Epidermal melanocyte (primary cell): Measurements from ENCODE around the gene TRANK1.
A peak's percentile ranks its signal among the peaks of the same experiment; 100 is the strongest.
"Not testable (repeated sequence)": the region's sequence is repeated elsewhere in the genome, so short reads cannot be mapped to it uniquely, and the experiment has no call there.

ENCODE experiments used
- DNase-seq: peaks from one replicate; pipeline ENCODE4 v3.0.0; 2011; ENCODE audit warnings: low spot score; ENCODE audit not compliant: insufficient read length

TRANK1 gene

GRCh38 chr3:36920884-36921567 lies 23.8 kb downstream of the TRANK1 start:
- DNase-seq = no peak

GRCh38 chr3:36919439-36920160 lies 25.3 kb downstream of the TRANK1 start:
- DNase-seq = no peak

DNA sequence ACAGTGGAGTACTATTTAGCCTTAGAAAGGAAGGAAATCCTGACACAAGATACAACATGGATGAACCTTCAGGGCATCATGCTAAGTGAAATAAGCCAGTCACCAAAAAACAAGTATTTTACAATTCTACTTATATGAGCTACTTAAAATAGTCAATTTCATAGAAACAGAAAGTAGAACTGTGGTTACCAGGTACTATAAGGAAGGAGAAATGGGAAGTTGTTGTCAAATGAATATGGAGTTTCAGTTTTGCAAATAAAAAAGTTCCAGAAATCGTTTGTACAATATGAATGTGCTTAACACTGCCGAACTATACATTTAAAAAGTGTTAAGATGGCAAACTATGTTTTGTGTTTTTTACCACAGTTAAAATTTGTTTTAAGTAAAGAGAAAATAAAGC lies 26.8 kb downstream of the TRANK1 start:
- DNase-seq = no peak

- no peak for DNase-seq
These were observed 32.7 kb downstream of the TRANK1 start for GRCh38 chr3:36911990-36912804.

GRCh38 chr3:36909666-36910065 lies 35.2 kb downstream of the TRANK1 start:
- DNase-seq = no peak

DNA sequence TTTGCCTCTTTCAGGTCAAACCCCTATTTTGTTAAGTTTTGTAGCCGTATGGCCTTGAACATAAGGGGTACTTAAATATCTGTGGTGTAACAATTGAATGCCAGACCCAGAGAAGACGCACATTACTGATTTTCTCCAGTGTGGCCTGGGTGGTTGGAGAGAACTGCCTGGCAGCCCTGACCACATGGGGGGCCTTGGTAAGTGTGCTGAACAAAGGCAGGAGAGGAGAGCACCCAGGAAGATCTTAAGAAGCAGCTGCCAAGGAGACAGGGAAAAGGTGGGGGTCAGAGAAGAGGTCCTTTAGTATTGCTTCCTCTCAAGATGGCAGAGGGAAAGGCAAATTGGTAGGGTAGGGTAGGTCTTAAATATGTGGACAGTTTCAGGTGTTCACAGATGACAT lies 35.7 kb downstream of the TRANK1 start:
- DNase-seq = no peak

GRCh38 chr3:36908647-36909180 lies 36.1 kb downstream of the TRANK1 start:
- no peak for DNase-seq

DNA sequence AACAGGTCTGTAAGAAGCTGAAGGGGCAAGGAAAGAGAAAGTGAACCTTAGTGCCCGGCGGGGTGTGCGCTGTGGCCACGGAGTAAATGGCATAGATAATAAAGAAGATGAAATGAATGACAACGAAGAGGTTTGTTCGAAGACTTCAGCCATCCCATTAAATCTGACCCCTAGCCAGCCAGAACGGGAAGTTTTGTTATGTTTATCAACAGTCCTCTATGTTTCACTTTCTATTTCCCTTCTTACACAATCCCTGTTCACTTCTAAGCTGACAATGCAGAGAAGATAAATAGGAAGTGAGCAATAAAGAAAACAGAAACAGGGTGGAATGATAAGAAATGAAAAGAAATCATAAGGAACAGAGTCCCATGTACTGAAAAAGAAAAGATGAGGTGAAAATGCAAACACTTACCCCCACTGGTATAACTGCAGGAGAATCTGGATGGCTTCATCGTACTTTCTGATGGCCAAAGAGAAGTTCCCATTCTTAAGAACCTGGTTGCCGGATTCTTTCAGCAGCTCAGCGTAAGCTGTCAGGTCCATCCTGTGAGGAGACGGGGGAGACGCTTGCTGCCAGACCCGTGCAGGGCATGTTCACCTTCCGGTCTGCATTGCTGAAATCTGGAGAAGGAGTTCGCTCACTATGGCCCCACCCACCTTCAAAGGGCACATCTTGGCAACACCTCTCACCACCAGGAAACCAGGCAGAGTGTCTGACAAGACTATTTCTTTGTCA lies 36.8 kb downstream of the TRANK1 start:
- peak; percentile 45 for DNase-seq

- DNase-seq = no peak
These were observed 38.2 kb downstream of the TRANK1 start for GRCh38 chr3:36906504-36907149.

DNA sequence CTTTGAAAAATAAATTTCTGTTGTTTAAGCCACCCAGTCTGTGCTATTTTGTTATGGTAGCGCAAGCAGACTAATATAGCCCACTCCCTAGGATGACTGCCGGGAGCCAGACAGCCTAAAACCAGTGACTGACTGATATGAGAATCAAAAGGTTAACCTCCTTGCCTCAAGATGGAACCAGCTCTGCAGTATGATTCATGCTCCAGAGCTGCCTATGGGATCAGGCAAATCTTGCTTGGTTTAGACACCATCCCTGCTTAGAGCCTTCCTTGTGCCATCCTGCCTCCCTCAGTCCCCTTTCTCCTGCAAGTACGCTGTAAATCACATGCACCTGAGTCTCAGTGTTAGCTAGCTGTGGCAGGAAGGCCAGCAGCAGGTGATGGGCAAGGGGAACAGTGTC lies 39.3 kb downstream of the TRANK1 start:
- DNase-seq = no peak

DNA sequence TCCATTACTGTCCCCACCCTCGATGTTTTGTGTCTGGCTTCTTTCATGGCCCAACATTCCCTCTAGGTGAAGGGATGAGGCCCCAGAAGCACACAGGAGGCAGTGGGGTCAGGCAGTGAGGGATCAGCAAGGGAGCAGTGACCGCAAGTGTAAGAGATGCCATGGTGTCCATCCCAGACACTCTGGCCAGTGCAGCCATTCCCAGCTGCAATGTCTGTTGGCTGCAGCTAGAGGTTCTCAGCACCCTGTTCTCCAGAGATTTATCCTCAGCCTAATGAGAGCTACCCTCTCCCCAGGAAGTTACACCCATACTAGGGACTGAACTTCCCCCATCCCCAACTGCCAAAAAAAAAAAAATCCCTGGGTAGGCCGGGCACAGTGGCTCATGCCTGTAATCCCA lies 40.2 kb downstream of the TRANK1 start:
- DNase-seq = no peak

DNA sequence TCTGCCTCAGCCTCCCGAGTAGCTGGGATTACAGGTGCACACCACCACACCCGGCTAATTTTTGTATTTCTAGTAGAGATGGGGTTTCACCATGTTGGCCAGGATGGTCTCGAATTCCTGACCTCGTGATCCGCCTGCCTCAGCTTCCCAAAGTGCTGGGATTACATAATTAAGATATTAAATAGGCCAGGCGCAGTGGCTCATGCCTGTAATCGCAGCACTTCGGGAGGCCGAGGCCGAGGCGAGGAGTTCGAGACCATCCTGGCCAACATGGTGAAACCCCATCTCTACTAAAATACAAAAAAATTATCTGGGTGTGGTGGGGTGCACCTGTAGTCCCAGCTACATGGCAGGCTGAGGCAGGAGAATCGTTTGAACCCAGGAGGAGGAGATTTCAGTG lies 40.8 kb downstream of the TRANK1 start:
- DNase-seq = not testable (repeated sequence)

DNA sequence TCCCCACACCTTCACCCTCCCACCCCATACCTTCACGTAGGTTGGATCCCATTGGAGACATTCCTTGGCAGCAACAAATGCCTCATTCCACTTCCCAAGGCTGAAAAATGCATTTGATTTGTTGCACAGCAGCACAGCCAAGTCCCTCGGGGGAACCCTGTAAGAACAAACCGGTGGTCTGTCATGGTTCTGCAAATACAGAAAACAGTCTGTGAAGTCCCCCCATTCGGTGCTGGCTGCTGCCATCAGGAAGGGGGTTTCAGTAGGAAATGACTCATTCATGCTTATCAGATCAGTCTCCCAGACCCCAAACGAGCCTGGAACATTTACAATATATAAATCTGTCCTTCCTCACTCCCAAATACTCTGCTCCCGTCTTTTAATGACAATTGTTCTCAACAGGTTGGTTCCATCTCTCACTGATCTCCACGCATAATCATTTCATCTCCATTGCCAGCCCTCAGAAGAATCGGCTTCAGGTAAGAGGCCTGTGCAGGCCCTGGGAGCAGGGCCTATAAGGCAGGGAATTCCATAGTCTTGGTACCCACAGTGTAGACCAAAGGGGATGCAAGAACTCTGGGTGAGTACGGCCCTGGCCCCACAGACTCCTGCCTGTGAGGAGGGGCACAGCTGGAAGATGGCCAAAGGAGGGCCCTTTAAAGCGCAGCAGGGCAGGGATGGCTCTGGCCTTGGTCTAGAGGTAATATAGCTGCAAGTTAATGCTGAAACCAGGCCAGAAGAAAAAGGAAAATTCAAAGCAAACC lies 41.6 kb downstream of the TRANK1 start:
- no peak for DNase-seq

DNA sequence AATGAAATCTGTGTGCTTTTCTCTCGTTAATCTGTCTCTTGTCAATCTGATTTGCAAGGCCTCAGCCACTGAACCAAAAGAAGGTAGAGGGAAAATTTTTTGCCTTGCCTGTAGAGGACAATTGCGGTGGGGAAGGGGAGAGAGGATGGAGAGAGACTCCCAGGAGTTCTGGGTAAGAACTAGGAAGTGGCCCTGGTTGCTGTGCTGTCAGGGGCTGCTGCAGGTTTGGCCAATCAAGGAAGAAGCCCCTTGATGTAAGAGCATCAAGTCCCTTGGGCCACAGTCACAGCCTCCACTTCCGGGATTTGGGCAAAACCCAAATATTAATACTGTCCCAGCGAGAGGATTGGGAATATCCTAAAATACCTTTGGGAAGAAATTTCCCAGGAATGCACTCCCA lies 43.3 kb downstream of the TRANK1 start:
- no peak for DNase-seq

DNA sequence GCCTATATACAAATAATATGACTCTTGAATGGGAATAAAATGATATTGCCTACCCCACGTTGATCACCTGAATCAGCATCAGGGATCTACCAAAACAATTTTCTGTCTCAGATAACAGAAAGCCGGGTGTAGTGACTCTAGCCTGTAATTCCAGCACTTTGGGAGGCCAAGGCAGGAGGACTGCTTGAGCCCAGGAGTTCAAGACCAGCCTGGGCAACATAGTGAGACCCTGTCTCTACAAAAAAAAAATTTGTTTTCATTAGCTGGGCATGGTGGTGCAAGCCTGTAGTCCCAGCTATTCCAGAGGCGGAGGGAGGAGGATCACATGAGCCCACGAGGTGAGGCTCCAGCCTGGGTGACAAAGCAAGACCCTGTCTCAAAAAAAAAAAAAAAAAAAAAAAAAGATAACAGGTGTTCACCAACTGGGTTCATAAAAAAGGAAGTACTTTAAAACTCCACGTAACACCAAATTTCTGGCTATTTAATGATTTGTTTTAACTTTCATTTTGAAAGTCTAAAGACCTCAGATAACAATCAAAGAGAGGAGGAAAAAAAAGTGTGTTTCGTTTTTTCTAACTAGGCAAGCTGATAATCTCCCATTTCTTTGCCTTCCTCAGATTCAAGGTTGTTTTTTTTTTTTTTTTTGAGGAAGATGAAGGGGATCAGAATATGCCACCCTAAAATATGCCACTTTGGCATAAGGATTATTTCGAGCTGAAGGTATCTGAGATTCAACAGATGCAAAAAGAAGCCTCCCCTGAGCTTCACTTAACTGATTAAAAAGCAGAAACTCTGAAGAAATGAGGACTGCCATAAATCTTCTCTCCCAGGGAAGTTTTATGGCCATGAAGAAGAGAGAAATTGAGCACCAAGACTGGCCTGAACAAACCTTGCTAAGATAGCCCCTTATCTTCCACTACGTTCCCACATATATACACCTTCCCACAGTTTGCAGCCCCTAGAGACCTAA lies 44.1 kb downstream of the TRANK1 start:
- no peak for DNase-seq

DNA sequence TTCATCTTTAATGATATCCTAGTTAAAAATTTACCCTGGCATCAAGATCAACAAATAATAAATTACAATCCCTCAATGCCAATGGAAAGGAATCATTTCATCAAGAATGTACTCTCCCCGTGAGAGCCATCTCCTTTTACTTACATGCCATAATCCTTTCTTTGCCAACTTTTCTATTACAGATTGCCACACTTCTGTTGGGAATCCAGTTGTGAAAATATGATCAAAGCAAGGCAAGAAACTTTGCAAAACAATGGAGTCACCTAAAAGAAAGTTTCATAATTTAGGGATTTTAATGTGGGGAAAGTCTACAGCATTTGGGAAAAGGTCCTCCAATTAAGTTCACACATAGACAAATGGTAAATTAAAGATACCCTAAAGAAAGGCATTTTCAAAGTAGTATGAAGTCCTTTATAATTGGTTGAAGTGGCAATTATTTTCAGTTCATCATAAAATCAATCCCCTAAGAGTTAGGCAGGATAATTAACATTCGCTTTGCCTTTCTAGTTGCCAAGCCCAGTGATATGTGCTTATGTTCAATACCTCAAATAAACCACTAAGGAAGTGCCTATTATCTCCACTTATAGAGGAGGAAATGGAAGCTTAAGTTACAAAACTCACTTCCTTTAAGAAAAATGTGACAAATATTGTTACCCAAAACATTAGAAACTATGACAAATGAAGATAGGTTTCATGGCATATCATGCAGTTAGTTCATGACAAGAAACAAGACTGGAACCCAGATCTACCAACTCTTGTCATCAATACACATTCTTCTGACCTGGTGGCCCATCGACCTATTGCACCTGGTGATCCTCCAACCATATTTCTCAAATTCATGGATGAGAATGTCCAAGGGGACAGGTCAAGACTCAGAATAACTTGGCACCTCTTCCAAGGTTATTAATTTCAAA lies 49.1 kb downstream of the TRANK1 start:
- DNase-seq = no peak

GRCh38 chr3:36894914-36895313 lies 49.9 kb downstream of the TRANK1 start:
- no peak for DNase-seq

- DNase-seq = no peak
These were observed 51.0 kb downstream of the TRANK1 start for GRCh38 chr3:36893826-36894225.
